ENCODE measurements around the gene LY6G5C. TPM values are rescaled to one million over a fixed set of nuclear protein-coding genes. Genes with fewer than 3 reads are reported as not detected.

Gene LY6G5C
- total and polyA plus RNA-seq, 2 donors (not counting 3 experiments of a cell fraction or from before 2014, with no cell fraction given) = 8.2 to 11.4 TPM

DNA sequence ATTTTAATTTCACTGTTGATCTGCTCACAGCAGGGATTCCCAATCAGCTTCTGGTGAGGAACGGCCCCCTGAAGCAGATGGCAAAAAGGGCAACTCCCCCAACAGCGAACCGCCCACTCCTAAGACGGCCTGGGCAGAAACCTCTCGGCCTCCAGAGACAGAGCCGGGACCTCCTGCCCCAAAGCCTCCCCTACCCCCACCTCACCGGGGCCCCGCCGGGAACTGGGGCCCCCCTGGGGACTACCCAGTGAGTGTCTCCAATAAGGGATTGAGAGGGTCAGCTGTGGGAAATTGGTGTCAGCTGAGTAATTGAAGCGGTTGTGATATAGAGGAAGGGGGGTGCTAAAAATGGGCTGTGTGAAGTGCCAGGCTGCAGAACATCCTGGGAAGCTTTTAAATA, 53.9 kb downstream of the LY6G5C start:
- Histone ChIP-seq H3K4me3 (replicated peaks in 1 of 3; ENCODE audit: insufficient read depth in 1 of 3, low read depth in 1 of 3, low read length in 3 of 3) (no peak overlapping the region), H2AFZ (ENCODE audit: low read depth, low read length) (no peak overlapping the region), H3K36me3 (ENCODE audit: control insufficient read depth in 2 of 2, extremely low read depth in 1 of 2, insufficient read depth in 2 of 2, low read length in 2 of 2) (peaks cover 41 to 72% of the 10 kb centered on the region in 2 experiments), H3K4me1 (ENCODE audit: control insufficient read depth, extremely low read depth, insufficient read depth, low read length) (peaks cover 9% of the 10 kb centered on the region), H3K27ac (ENCODE audit: insufficient read depth, low read depth, low read length) (no peak overlapping the region), H3K9ac (replicated peaks; ENCODE audit: extremely low read depth, insufficient read depth, low read length) (no peak overlapping the region), H3K4me2 (ENCODE audit: insufficient read depth, low read length) (no peak overlapping the region), H4K20me1 (replicated peaks; ENCODE audit: control insufficient read depth, extremely low read depth, insufficient read depth, low read length) (no peaks in the 10 kb centered on the region), H3K9me1 (replicated peaks; ENCODE audit: control insufficient read depth, extremely low read depth, insufficient read depth, low read length) (no peaks in the 10 kb centered on the region), H3K79me2 (ENCODE audit: control insufficient read depth, insufficient read depth, low read length) (peaks cover 58% of the 10 kb centered on the region), H3K9me3 (replicated peaks; ENCODE audit: control insufficient read depth, insufficient read depth, low read length) (no peaks in the 10 kb centered on the region), H3K27me3 (ENCODE audit: control insufficient read depth in 2 of 2, insufficient read depth in 2 of 2, low read length in 2 of 2) (no peaks in the 10 kb centered on the region)
- FAIRE-seq (no peak), DNase-seq (ENCODE audit: low read depth, low spot score) (no peak)
- ChIA-PET POLR2A (no interaction called here), CTCF (interaction anchor here (1.2 to 2.4 kb wide), 2 partner anchors 12 to 25 kb away, joined by 4 to 5 read pairs; partner anchors contain the start of gene BAG6)
- dilution Hi-C loops (cut with MboI; ENCODE audit: extremely low pct_ligation_motif_present, low sequenced_read_pairs) (no loop called here), intact Hi-C loops (cut with micrococcal nuclease) (no loop called here)
- no TSS peak for BruUV-seq (replicated peaks)
- no peak for TF ChIP-seq POLR2A (IDR thresholded peaks at IDR 0.05; ENCODE audit: low read depth, low read length)
- TF ChIP-seq, protein P1, sequence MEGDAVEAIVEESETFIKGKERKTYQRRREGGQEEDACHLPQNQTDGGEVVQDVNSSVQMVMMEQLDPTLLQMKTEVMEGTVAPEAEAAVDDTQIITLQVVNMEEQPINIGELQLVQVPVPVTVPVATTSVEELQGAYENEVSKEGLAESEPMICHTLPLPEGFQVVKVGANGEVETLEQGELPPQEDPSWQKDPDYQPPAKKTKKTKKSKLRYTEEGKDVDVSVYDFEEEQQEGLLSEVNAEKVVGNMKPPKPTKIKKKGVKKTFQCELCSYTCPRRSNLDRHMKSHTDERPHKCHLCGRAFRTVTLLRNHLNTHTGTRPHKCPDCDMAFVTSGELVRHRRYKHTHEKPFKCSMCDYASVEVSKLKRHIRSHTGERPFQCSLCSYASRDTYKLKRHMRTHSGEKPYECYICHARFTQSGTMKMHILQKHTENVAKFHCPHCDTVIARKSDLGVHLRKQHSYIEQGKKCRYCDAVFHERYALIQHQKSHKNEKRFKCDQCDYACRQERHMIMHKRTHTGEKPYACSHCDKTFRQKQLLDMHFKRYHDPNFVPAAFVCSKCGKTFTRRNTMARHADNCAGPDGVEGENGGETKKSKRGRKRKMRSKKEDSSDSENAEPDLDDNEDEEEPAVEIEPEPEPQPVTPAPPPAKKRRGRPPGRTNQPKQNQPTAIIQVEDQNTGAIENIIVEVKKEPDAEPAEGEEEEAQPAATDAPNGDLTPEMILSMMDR (IDR thresholded peaks at IDR 0.05; ENCODE audit: extremely low read depth in 1 of 2, insufficient read depth in 1 of 2, low read depth in 1 of 2, low read length in 2 of 2) = no peak
- no peak for TF ChIP-seq MAX (IDR thresholded peaks at IDR 0.05; ENCODE audit: insufficient read depth, insufficient read length)
- TF ChIP-seq EZH2 (IDR thresholded peaks at IDR 0.05; ENCODE audit: borderline replicate concordance, low read depth, low read length, severe bottlenecking) = no peak
- no peak for TF ChIP-seq MYC (IDR thresholded peaks at IDR 0.05; ENCODE audit: low read depth, low read length)
- TF ChIP-seq JUN (IDR thresholded peaks at IDR 0.05; ENCODE audit: borderline replicate concordance, insufficient read depth, insufficient read length, low read depth) = no peak
- no peak for TF ChIP-seq POLR2AphosphoS5 (IDR thresholded peaks at IDR 0.05; ENCODE audit: insufficient read depth, low read depth, low read length)
- TF ChIP-seq FOS (IDR thresholded peaks at IDR 0.05; ENCODE audit: borderline replicate concordance, insufficient read depth, low read length) = no peak
- no peak for TF ChIP-seq GATA2 (IDR thresholded peaks at IDR 0.05; ENCODE audit: insufficient read depth, insufficient read length, low read depth, low read length)

Small RNA genes lying within 50 kb of the gene (microRNA-seq; reads per million reads assigned to microRNA genes)
- gene MIR4646 (ENCODE audit: borderline number of aligned reads, borderline replicate concordance) (not detected), gene MIR6832 (ENCODE audit: borderline number of aligned reads, borderline replicate concordance) (not detected)

Small RNA genes lying within 50 kb of the gene (small RNA-seq; reads per million reads assigned to genes)
- not detected for gene LY6G6D (ENCODE audit: insufficient read depth, insufficient read length, low read depth, low replicate concordance)
- not detected for gene MIR4646 (ENCODE audit: insufficient read depth, insufficient read length, low read depth, low replicate concordance)
- gene MIR6832 (ENCODE audit: insufficient read depth, insufficient read length, low read depth, low replicate concordance) = not detected
- gene RF00019 (ENCODE audit: insufficient read depth, insufficient read length, low read depth, low replicate concordance) = not detected

Other genes starting within 250 kb of the LY6G5C start
Only the 30 nearest of the 38 such genes appear.
- gene DDX39B, start 139.1 kb downstream of the LY6G5C start, total RNA-seq = 453 and 481 TPM in 2 replicates
- gene DDX39B, start 139.1 kb downstream of the LY6G5C start, polyA plus RNA-seq = 722 and 766 TPM in 2 replicates
- gene ATP6V1G2, start 134.5 kb downstream of the LY6G5C start, total RNA-seq = 0.84 and 1.4 TPM in 2 replicates
- 0.64 and 0.70 TPM in 2 replicates for gene ATP6V1G2, start 134.5 kb downstream of the LY6G5C start, polyA plus RNA-seq
- 14.6 and 15.5 TPM in 2 replicates for gene NFKBIL1, start 133.5 kb downstream of the LY6G5C start, total RNA-seq
- gene NFKBIL1, start 133.5 kb downstream of the LY6G5C start, polyA plus RNA-seq = 9.9 and 14.2 TPM in 2 replicates
- 0.46 TPM in 1 of 2 replicates, not detected in the other for gene LTA, start 108.8 kb downstream of the LY6G5C start, total RNA-seq
- 0.08 TPM in 1 of 2 replicates, not detected in the other for gene LTA, start 108.8 kb downstream of the LY6G5C start, polyA plus RNA-seq
- gene TNF, start 105.5 kb downstream of the LY6G5C start, total RNA-seq = not detected in 2 replicates
- not detected in 2 replicates for gene TNF, start 105.5 kb downstream of the LY6G5C start, polyA plus RNA-seq
- 1.2 and 1.3 TPM in 2 replicates for gene LTB, start 98.6 kb downstream of the LY6G5C start, total RNA-seq
- gene LTB, start 98.6 kb downstream of the LY6G5C start, polyA plus RNA-seq = 1.8 and 2.1 TPM in 2 replicates
- 1.00 and 2.0 TPM in 2 replicates for gene LST1, start 94.8 kb downstream of the LY6G5C start, total RNA-seq
- 1.1 and 1.8 TPM in 2 replicates for gene LST1, start 94.8 kb downstream of the LY6G5C start, polyA plus RNA-seq
- not detected in 2 replicates for gene NCR3, start 88.1 kb downstream of the LY6G5C start, total RNA-seq
- not detected in 2 replicates for gene NCR3, start 88.1 kb downstream of the LY6G5C start, polyA plus RNA-seq
- not detected in 2 replicates for gene AIF1, start 65.8 kb downstream of the LY6G5C start, total RNA-seq
- not detected in 2 replicates for gene AIF1, start 65.8 kb downstream of the LY6G5C start, polyA plus RNA-seq
- 218 and 229 TPM in 2 replicates for gene PRRC2A, start 60.4 kb downstream of the LY6G5C start, total RNA-seq
- gene PRRC2A, start 60.4 kb downstream of the LY6G5C start, polyA plus RNA-seq = 88.4 and 114 TPM in 2 replicates
- 314 and 322 TPM in 2 replicates for gene BAG6, start 28.4 kb downstream of the LY6G5C start, total RNA-seq
- 190 and 234 TPM in 2 replicates for gene BAG6, start 28.4 kb downstream of the LY6G5C start, polyA plus RNA-seq
- 0.97 TPM in 1 of 2 replicates, not detected in the other for gene APOM, start 25.2 kb downstream of the LY6G5C start, total RNA-seq
- 2.5 and 2.6 TPM in 2 replicates for gene APOM, start 25.2 kb downstream of the LY6G5C start, polyA plus RNA-seq
- 12.8 and 15.0 TPM in 2 replicates for gene C6orf47, start 20.3 kb downstream of the LY6G5C start, total RNA-seq
- gene C6orf47, start 20.3 kb downstream of the LY6G5C start, polyA plus RNA-seq = 5.6 and 5.8 TPM in 2 replicates
- 11.7 and 12.6 TPM in 2 replicates for gene GPANK1, start 16.1 kb downstream of the LY6G5C start, total RNA-seq
- gene GPANK1, start 16.1 kb downstream of the LY6G5C start, polyA plus RNA-seq = 13.3 and 17.5 TPM in 2 replicates
- gene CSNK2B, start 15.0 kb downstream of the LY6G5C start, total RNA-seq = 206 and 214 TPM in 2 replicates
- gene CSNK2B, start 15.0 kb downstream of the LY6G5C start, polyA plus RNA-seq = 159 and 160 TPM in 2 replicates
- gene LY6G5B, start 11.1 kb downstream of the LY6G5C start, total RNA-seq = 23.9 and 25.0 TPM in 2 replicates
- 13.7 and 15.4 TPM in 2 replicates for gene LY6G5B, start 11.1 kb downstream of the LY6G5C start, polyA plus RNA-seq
- gene ABHD16A, start 22.3 kb upstream of the LY6G5C start, total RNA-seq = 41.3 and 48.9 TPM in 2 replicates
- gene ABHD16A, start 22.3 kb upstream of the LY6G5C start, polyA plus RNA-seq = 60.1 and 60.3 TPM in 2 replicates
- not detected in 2 replicates for gene LY6G6F, start 25.8 kb upstream of the LY6G5C start, total RNA-seq
- not detected in 2 replicates for gene LY6G6F, start 25.8 kb upstream of the LY6G5C start, polyA plus RNA-seq
- not detected in 2 replicates for gene LY6G6D, start 34.3 kb upstream of the LY6G5C start, total RNA-seq
- not detected in 2 replicates for gene LY6G6D, start 34.3 kb upstream of the LY6G5C start, polyA plus RNA-seq
- 0.35 TPM in 1 of 2 replicates, not detected in the other for gene LY6G6C, start 40.7 kb upstream of the LY6G5C start, total RNA-seq
- 0.33 and 0.41 TPM in 2 replicates for gene LY6G6C, start 40.7 kb upstream of the LY6G5C start, polyA plus RNA-seq
- gene MPIG6B, start 42.3 kb upstream of the LY6G5C start, total RNA-seq = not detected in 2 replicates
- not detected in 2 replicates for gene MPIG6B, start 42.3 kb upstream of the LY6G5C start, polyA plus RNA-seq
- 109 and 116 TPM in 2 replicates for gene DDAH2, start 48.2 kb upstream of the LY6G5C start, total RNA-seq
- 168 and 176 TPM in 2 replicates for gene DDAH2, start 48.2 kb upstream of the LY6G5C start, polyA plus RNA-seq
- gene CLIC1, start 55.5 kb upstream of the LY6G5C start, total RNA-seq = 535 and 543 TPM in 2 replicates
- gene CLIC1, start 55.5 kb upstream of the LY6G5C start, polyA plus RNA-seq = 569 and 578 TPM in 2 replicates
- 43.2 and 43.8 TPM in 2 replicates for gene MSH5, start 58.9 kb upstream of the LY6G5C start, total RNA-seq
- 24.5 and 27.1 TPM in 2 replicates for gene MSH5, start 58.9 kb upstream of the LY6G5C start, polyA plus RNA-seq
- gene SAPCD1, start 81.6 kb upstream of the LY6G5C start, total RNA-seq = 9.4 and 11.7 TPM in 2 replicates
- gene SAPCD1, start 81.6 kb upstream of the LY6G5C start, polyA plus RNA-seq = 1.6 and 3.0 TPM in 2 replicates
- gene VWA7, start 96.3 kb upstream of the LY6G5C start, total RNA-seq = 0.25 and 0.51 TPM in 2 replicates
- gene VWA7, start 96.3 kb upstream of the LY6G5C start, polyA plus RNA-seq = 0.11 and 0.21 TPM in 2 replicates
- 121 and 125 TPM in 2 replicates for gene VARS1, start 114.7 kb upstream of the LY6G5C start, total RNA-seq
- gene VARS1, start 114.7 kb upstream of the LY6G5C start, polyA plus RNA-seq = 36.5 and 37.4 TPM in 2 replicates
- gene LSM2, start 125.9 kb upstream of the LY6G5C start, total RNA-seq = 78.1 and 78.6 TPM in 2 replicates
- gene LSM2, start 125.9 kb upstream of the LY6G5C start, polyA plus RNA-seq = 86.0 and 95.5 TPM in 2 replicates
- gene HSPA1L, start 134.2 kb upstream of the LY6G5C start, total RNA-seq = 0.74 and 0.77 TPM in 2 replicates
- 0.32 and 0.35 TPM in 2 replicates for gene HSPA1L, start 134.2 kb upstream of the LY6G5C start, polyA plus RNA-seq
- gene HSPA1A, start 134.5 kb upstream of the LY6G5C start, total RNA-seq = 55.6 and 58.3 TPM in 2 replicates
- gene HSPA1A, start 134.5 kb upstream of the LY6G5C start, polyA plus RNA-seq = 56.0 and 57.2 TPM in 2 replicates

Data from endothelial cell of umbilical vein (primary cell).